NCI-H345 treated with DMSO at 0.1 percent for 48 hours (cell line): Measurements from ENCODE around the gene CEP72.
A peak's percentile ranks its signal among the peaks of the same experiment; 100 is the strongest.

Experiments used
- DNase-seq: peaks from one replicate; lab custom pipeline; 2025; ENCODE audit not compliant: unreplicated experiment; lab: John Stamatoyannopoulos, UW

CEP72 gene

GRCh38 chr5:652773-653350, 40.7 kb downstream of the CEP72 start:
- DNase-seq, result peak; percentile 51

- DNase-seq, result no peak
Measured at GRCh38 chr5:654071-654778, 42.1 kb downstream of the CEP72 start.

- no peak for DNase-seq
Measured at GRCh38 chr5:655406-655805, 43.3 kb downstream of the CEP72 start.

GRCh38 chr5:657570-657969, 45.4 kb downstream of the CEP72 start:
- no peak for DNase-seq

- no peak for DNase-seq
Measured at GRCh38 chr5:658103-658502, 46.0 kb downstream of the CEP72 start.

- DNase-seq, result no peak
Measured at GRCh38 chr5:659496-660263, 47.5 kb downstream of the CEP72 start.

- DNase-seq, result no peak
Measured at GRCh38 chr5:660491-661030, 48.4 kb downstream of the CEP72 start.

GRCh38 chr5:661891-662750, 50.0 kb downstream of the CEP72 start:
- DNase-seq, result no peak

- no peak for DNase-seq
Measured at GRCh38 chr5:662751-663435, 50.8 kb downstream of the CEP72 start.

- peak; percentile 69 for DNase-seq
Measured at GRCh38 chr5:663436-664342, 51.5 kb downstream of the CEP72 start.

GRCh38 chr5:664343-664993, 52.3 kb downstream of the CEP72 start:
- DNase-seq, result no peak

- no peak for DNase-seq
Measured at GRCh38 chr5:664994-665360, 52.8 kb downstream of the CEP72 start.

- DNase-seq, result no peak
Measured at GRCh38 chr5:665541-665955, 53.4 kb downstream of the CEP72 start.

- no peak for DNase-seq
Measured at GRCh38 chr5:665956-666711, 54.0 kb downstream of the CEP72 start.

GRCh38 chr5:666816-667498, 54.8 kb downstream of the CEP72 start:
- DNase-seq, result no peak

- no peak for DNase-seq
Measured at GRCh38 chr5:668283-668995, 56.3 kb downstream of the CEP72 start.
